Pericardium fibroblast (primary cell): ENCODE measurements around the gene BTAF1. TPM values are rescaled to one million over a fixed set of nuclear protein-coding genes. Genes with fewer than 3 reads are reported as not detected.

Experiments
- total RNA-seq: library from RNA; depleted of rRNA; stranded (reverse); fragments of >200 nt; gene quantifications from 2 replicates; pipeline ENCODE4 v1.2.3, GENCODE V29; 2015

BTAF1 gene
- total RNA-seq: 16.0 and 16.7 TPM in 2 replicates

GRCh38 chr10:91923371-91924211 lies at the start of gene BTAF1:
Gene BTAF1 (plus strand): TSS chr10:91923770. CDS start chr10:91924077, 307 bp downstream.

DNA sequence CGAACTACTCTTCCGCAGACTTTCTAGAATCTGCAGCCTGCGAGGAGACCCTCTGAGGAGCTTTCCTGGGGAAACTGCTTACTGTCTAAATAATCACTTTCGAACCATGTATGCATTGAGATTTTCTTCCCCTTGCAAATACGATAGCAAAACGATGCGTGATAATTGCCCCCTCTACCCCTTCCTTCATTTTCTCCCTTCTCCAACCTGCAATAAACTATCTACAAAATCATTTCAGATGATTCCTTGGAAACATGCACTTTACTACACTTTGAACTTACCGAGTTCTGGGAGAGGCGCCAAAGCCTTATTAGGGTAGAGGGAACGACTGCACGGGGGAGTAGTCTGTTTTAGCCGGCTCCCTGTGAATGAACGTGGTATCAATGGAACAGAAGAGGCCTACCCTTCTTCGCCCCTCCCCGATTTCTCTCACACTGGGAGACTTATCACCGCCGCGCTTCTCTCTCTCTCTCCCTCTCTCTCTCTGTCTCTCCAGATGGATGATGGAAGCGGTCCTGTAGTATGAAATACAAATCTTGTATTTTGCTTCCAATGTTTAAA lies 14.4 kb upstream of the BTAF1 start, which contains the start of gene FGFBP3:
Gene FGFBP3 (minus strand): TSS at position 370 of the 561 bp plus-strand sequence. CDS start 517 bp downstream, outside the sequence.

Other genes starting within 250 kb of the BTAF1 start
- 25.2 and 25.6 TPM in 2 replicates for gene TNKS2, start 125.3 kb upstream of the BTAF1 start, total RNA-seq
- gene FGFBP3, start 14.3 kb upstream of the BTAF1 start, total RNA-seq: 0.12 and 0.26 TPM in 2 replicates